PFSK-1 (cell line): ENCODE results near the gene DOK5.

Experiments
- FOXP2 ChIP-seq: optimal IDR thresholded peaks from 2 replicates; pipeline ENCODE3; 2011; ENCODE audit warnings: borderline replicate concordance, control low read depth, inconsistent platforms; ENCODE audit not compliant: insufficient read depth; ENCODE audit errors: extremely low read length, extremely low read depth
- POLR2AphosphoS5 ChIP-seq: IDR thresholded peaks from 2 replicates; pipeline ENCODE4 v1.6.1; 2012; ENCODE audit warnings: low read depth, mild to moderate bottlenecking, control low read depth, low read length, moderate library complexity
- REST ChIP-seq, 2 experiments: IDR thresholded peaks; 2 replicates each; pipeline versions ENCODE4 v1.6.1 to v1.8.0; 2011 to 2012; ENCODE audit warnings: low read depth in 2 of 2, low read length in 2 of 2, control low read depth in 1 of 2, inconsistent platforms in 1 of 2, mild to moderate bottlenecking in 1 of 2, moderate library complexity in 1 of 2; ENCODE audit not compliant: insufficient read depth in 1 of 2
- SIN3A ChIP-seq: IDR thresholded peaks from 2 replicates; pipeline ENCODE4 v1.6.1; 2012; ENCODE audit warnings: mild to moderate bottlenecking, low read length, moderate library complexity, borderline replicate concordance; ENCODE audit not compliant: insufficient read depth
- TAF1 ChIP-seq: IDR thresholded peaks from 2 replicates; pipeline ENCODE4 v1.6.1; 2012; ENCODE audit warnings: low read length, control low read depth, borderline replicate concordance; ENCODE audit not compliant: insufficient read depth

The DOK5 gene

GRCh38 chr20:54454982-54455381 lies 20.4 kb upstream of the DOK5 start:
- no peak for TF ChIP-seq REST (IDR thresholded peaks at IDR 0.05; ENCODE audit: insufficient read depth in 1 of 2, low read depth in 2 of 2, low read length in 2 of 2)
- no peak for TF ChIP-seq TAF1
- no peak for TF ChIP-seq POLR2AphosphoS5
- no peak for TF ChIP-seq SIN3A
- TF ChIP-seq FOXP2: no peak

- TF ChIP-seq TAF1 (no peak), SIN3A (no peak), REST (IDR thresholded peaks at IDR 0.05; ENCODE audit: insufficient read depth in 1 of 2, low read depth in 2 of 2, low read length in 2 of 2) (no peak), POLR2AphosphoS5 (no peak), FOXP2 (no peak)
Measured at GRCh38 chr20:54456423-54456822, 19.0 kb upstream of the DOK5 start.

- TF ChIP-seq FOXP2 (no peak), SIN3A (no peak), TAF1 (no peak), REST (IDR thresholded peaks at IDR 0.05; ENCODE audit: insufficient read depth in 1 of 2, low read depth in 2 of 2, low read length in 2 of 2) (no peak), POLR2AphosphoS5 (no peak)
Measured at GRCh38 chr20:54456961-54457360, 18.4 kb upstream of the DOK5 start.

GRCh38 chr20:54458219-54458618 lies 17.2 kb upstream of the DOK5 start:
- TF ChIP-seq FOXP2: no peak
- TF ChIP-seq SIN3A: no peak
- TF ChIP-seq REST (IDR thresholded peaks at IDR 0.05; ENCODE audit: insufficient read depth in 1 of 2, low read depth in 2 of 2, low read length in 2 of 2): no peak
- no peak for TF ChIP-seq TAF1
- no peak for TF ChIP-seq POLR2AphosphoS5

GRCh38 chr20:54459279-54459678 lies 16.1 kb upstream of the DOK5 start:
- no peak for TF ChIP-seq TAF1
- TF ChIP-seq FOXP2: no peak
- TF ChIP-seq SIN3A: no peak
- TF ChIP-seq REST (IDR thresholded peaks at IDR 0.05; ENCODE audit: insufficient read depth in 1 of 2, low read depth in 2 of 2, low read length in 2 of 2): no peak
- TF ChIP-seq POLR2AphosphoS5: no peak
